Stromal cell of bone marrow (primary cell): Measurements from ENCODE around the gene EFL1.
A peak's percentile ranks its signal among the peaks of the same experiment; 100 is the strongest.
"Not testable (repeated sequence)": the region's sequence is repeated elsewhere in the genome, so short reads cannot be mapped to it uniquely, and the experiment has no call there.

Source experiments
- DNase-seq: peaks from one replicate; pipeline ENCODE4 v3.0.0-alpha.2; 2012; ENCODE audit warnings: low read depth

The EFL1 gene

DNA sequence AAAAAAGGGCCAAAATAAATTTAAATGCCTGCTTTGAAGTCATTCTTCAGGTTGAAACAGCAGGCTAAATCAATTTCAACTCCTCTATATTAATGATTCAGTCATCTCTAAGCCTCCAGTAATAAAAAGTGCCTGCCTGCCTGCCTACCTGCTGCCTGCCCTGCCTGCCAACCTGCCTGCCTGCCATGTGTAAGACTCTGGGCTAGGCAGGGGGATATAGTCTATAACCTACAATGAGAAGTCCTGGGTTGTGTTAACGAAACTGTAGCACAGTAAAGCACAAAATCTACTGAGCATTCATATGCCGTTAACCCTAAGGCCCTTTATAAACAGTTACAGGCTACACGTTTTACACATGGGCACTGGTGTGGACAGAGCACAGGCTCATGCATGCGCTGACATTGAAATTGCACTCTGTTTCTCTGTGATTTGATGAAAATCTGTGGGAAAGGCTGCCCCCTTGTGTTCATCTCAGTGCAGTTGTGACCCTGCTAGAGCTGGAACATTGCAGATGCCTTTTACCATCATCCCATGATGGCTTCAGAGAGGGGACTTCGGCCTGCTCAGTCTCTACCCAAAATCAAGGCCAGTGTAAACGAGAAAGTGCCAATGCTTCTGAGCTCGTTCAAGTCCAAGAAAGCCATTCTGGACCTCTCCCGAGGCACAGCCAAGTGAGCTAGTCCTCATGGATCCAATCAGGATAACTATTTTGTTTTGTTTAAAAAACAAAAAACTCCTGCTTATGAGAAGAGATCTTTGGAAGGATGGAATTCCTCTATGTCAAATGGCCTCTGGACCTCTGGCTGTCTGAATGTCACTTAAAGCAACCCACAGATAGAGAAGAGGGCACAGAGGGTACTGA is 64.6 kb downstream of the EFL1 start:
- DNase-seq = peak; percentile 63

DNA sequence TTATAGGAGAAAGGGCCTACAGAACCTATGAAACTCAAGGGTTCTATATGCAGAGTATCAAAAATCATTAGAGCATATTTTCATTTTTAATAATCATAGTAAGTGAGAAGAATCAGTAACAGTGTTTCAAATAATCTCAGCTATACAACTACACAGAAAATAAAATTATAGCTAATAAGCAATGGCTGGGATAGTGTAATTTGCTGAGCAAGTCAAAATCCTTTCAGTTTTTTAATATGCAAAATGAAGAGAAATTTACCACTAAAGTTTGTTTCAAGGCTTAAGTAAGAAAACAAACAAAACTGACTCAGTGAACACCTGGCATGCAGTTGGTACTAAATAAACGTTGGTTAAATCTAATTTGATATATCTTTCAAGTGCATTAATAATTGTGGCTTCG is 66.2 kb downstream of the EFL1 start:
- DNase-seq = no peak

DNA sequence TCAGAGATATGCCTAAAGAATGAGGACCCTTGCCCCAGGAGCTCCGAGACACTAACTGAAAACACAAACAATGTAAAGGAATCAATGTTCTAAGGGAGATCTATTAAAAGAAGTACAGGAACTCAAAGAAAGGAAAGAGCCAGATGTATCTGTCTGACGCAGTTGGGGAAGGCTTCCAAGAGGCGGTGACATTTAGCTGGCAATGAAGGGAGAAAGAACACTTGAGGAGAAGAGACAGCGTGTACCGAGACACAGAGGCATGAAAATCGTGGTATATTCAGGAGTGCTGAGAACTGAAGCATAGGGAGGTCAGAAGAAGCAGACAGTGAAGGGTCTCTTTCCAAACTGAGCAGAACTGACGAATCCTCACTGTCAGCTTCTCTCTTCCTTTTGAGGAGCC is 66.7 kb downstream of the EFL1 start:
- not testable (repeated sequence) for DNase-seq

DNA sequence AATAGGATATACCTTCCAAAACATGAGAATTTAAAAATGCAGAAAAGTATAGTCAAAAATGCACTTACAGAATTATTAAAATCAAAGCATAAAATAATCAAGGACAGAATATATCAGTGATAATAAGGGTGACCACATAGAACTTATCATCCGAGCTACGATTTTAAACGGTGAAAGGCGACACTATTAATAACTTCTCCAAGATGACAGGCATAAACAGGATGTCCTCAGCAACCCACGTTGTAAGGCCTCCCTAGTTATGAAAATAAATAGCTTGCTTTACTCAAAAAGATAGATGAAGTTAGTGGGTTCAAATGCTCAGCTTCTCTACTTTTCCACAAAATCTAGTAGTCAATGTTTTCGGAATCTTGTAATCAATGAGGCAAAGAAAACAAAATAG is 68.0 kb downstream of the EFL1 start:
- not testable (repeated sequence) for DNase-seq

DNA sequence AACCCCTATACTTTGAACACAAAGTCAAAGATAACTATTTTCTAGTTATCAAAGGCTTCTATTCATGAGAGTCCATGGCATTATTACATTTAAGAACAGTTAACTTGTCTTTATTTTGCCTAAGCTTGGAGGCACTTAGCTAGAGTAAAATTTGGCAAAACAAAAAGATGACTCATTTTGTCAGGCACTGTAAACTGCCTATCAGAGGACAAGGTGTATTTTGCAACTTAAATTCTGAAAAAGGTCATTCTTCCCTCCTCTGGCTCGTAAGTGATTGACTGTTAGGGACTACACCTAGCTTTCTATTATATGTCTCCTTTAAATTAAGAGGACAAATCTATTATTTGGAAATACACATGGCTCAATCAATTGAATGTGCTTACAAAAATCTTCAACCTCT is 69.1 kb downstream of the EFL1 start:
- DNase-seq = not testable (repeated sequence)

DNA sequence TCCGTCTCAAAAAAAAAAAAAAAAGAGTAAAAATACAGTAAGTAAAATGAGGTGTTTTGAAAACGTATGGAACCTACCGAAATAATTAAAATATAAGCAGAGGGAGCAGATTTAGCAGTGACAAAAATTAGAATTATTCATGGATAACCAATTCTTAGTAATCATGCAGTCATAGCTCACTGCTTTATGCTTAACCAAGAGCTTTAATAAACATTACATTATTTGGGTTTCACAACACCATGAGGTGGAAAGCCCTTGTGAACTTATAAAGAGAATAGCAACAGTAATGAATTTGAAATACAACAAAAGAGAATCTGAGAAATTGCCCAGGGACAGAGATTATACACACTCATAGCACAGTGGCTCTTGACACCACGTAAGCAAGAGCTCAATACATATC is 70.1 kb downstream of the EFL1 start:
- not testable (repeated sequence) for DNase-seq

DNA sequence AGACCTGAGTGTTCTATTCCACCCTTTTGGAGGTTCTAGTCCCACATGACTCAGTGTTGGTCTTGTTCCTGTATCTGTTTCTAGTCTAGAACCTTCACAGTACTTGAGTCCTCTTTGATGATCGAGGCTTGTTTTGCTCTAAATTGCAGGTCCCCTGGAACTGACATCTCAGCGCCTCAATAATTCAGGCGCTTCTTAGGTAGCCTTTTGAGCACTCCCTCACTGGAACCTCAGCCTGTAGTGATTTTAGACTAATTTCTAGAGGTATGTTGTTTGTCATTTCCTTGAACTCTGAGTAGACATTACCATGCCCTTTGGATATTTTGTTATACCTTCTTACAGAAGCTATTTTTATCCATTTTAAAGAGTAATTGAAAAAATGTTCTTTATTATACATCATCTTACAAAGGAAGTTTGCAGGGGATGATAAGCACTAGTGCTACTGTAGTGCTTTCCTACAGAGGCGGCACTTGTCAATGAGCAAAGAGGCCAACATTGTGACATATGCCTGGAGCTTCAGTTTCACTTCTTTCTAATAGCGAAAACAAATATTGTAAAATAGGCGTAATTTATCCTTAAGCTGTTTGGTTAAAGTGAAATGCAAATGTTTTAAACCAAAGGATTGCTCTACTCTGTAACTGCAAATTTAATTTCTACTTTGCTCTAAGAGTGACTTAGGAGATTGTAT is 75.7 kb downstream of the EFL1 start:
- DNase-seq = no peak

DNA sequence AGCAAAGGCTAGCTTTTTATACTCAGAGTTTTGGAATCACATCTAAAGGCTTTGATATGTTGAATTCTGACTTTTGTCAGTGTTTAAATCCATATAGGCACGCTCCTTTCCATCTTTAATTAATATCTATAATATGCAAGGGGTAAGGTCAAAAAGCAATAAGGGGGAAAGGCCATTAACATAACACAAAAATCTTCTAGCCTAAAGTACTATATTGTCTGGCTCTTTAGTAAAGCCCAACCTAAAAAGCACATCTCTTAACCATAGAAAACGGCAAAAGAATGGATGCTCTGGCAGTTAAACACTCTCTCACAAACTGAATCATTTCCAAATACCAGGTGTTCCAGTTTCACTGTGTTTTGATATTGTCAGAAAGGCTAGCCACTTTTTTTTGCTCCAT is 76.4 kb downstream of the EFL1 start:
- no peak for DNase-seq

DNA sequence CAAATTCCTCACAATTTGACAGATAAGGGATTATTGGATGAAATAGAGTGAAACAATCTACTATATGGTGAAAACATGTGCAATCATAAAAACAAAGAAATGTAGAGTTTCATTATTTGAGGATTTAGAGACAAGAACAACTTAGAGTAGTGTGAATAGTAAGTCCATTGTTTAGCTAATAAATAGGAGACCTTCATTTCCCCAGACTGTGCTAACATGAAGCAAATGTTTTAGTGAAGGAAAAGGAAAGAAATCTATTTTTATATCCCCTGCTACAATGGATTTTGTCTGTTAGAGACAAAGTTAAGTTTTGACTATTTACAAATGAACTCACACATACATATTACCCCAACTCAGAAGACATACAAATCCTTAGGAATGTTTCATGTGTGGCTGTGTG is 77.8 kb downstream of the EFL1 start:
- DNase-seq = no peak

DNA sequence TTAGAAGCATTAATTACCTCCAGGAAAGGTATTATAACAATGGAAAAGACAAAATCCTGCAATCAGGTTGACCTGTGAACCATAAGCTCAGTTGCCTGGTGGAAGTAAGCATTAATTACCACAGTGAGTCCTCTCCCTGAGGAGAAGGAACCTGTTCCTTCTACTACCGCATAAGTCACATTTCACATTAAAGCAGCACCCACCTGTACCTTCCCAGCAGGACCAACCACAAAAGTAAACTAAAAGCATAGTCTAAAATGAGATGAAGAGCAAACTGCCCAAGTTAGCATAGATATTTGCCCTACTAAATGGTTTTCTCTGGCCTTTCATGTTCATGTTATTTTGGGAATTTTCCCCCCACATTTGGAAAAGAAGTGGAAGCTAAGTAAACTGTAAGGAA is 78.2 kb downstream of the EFL1 start:
- no peak for DNase-seq

DNA sequence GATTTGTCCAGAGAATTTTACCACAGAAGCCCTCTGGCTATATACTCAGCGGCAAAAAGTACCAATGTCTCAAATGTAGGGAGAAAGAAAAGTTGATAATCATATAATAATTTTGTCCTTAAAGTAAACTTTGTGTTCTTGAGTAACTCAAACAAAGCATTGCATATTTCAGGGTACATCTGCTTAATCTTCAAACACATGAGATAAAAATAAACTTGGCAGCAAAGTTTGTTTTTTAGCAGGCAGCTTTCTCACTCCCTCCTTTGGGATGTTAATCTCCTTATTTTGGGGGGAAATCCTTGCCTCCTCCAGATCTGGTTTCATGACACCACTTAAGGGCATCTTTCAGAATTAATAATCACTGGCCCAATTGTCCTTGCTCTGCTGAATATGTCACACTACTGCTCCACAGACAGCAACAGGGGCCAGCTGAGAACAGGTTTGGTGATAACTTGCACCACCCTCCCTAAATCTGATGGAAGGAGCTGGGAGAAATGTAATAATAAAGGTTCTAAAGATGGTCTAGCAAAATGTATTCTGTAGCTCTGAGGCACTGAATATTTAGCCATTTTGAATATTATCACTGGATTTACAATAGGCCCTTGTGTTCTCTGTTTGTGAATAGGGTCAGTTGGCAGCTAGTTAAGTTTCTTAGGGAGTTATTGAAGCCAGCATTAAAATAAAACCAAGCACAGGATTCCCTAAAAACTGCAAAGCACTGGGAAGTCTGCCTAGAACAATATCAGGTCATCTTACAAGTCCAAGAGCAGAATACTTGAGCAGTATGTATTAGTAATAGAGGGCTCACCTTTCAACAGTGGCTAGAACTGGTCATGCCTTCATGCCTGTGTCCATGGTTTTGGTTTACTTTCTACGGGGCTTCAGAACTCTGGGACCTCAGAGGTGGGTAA is 79.2 kb downstream of the EFL1 start:
- DNase-seq = peak; percentile 85

DNA sequence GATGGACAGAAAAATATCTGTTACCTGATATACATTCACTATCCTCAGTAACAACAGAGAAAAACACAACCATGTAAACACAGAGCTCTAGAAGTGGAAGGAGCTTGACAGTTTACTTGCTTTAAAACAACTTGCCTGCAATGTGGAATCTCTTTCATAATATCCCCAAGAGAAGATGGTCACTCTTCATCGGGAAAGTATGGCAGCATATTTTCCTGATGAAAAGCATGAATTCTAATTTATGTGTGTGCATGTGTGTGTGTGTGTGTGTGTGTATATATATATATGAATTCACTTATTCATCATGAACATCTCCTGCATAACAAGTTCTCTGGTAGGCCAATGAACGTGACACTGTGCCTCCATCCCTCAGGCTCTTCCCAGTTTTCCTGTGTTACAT is 81.2 kb downstream of the EFL1 start:
- DNase-seq = no peak

DNA sequence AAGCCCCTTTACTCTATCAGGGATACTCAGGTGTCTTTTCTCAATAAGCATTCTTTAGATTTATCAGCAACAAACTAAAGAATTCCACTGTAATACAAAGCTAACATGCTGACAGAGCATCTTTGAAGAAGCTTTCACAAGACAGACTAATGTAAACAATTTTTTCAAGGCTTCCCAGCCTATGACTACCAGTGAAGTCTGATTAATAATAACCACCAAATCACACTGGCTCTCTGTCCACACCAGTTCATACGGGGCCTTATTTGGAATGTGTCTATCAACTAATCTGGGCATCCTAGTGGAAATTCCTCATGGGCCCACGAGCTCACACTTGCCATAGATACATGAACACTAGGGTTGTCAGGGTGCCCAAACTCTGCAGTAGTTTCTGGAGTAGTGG is 84.5 kb downstream of the EFL1 start:
- DNase-seq = peak; percentile 42

DNA sequence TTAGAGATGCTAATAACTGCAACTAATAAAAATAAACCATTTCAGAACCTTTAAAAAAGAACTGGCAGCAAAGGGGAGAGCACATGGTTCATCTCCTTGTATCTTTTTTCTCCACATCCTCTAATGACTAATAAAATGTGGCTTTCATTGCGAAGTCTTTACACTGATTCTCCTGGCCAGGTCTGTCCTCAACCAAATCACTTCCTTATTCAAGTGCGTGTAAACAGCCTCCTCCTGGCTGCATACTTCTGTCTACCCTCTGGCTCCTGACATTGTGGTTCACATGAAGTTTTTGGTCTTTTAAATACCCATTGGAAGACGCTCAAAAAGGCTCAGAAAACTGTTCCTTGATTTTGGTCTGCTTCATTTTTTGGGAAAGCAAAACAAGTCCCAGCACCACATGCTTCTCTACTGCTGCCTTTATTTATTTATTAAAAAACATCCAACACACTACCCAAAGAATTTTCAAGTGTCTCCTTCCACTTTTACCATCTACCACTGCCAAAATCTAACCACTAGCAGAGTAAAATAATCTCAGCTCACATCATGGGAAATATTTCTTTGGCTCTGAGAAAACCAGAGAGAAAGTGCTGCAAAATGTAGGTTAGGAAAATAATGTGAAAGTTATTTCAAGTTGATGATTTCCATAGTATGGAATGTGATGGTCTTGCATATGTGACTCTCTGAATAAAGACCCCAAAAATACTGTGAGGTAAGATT is 85.1 kb downstream of the EFL1 start:
- DNase-seq = peak; percentile 31

DNA sequence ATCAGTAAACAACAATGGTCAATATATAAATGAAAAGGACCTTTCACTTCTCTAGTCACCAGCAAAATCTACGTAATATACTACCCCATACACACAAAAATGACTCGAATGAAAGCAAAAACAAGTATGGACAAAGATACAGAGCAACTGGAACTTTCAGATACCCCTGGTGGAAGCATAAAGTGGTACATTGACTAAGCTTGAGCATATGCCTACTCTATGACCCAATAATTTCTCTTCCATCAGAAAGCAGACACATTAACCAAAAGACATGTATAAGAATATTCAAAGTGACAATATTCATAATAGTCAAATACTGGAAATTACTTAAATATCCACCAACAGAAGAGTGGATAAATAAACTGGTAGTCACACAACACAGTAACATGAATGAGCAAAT is 86.0 kb downstream of the EFL1 start:
- no peak for DNase-seq

DNA sequence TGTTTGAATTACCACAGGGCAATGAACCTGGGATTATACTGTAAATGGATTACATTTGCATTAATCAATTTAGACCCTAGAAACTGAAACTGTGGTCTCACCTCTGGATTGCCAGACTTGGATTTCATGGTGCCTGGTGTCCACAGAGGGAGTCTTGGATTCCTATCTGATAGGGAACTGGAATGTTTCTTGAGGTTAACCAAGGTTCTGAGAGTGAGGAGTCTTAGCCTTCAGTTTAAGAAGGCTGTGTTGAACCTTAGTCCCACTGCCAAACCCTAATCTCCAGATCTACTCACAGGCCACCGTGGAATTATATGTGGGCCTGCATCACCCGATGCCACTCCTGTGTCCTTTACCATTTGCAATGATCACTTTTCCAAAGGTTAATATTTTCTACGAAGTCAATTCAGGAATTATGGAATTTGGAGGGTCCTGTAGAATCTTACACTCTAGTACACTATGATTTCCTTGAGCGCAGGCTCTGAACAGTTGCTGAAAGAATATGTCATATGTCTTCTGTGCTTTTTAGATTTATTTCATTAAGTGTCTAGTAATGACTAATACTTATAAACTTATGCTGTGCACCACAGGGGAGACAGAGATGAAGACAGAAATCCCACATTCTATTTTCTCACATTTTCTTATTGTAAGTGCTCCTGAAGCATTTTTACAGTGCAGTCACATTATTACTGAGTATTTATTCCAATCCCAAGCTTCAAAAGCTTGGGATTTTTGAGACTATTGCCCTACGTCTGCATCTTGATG is 87.9 kb downstream of the EFL1 start:
- no peak for DNase-seq

DNA sequence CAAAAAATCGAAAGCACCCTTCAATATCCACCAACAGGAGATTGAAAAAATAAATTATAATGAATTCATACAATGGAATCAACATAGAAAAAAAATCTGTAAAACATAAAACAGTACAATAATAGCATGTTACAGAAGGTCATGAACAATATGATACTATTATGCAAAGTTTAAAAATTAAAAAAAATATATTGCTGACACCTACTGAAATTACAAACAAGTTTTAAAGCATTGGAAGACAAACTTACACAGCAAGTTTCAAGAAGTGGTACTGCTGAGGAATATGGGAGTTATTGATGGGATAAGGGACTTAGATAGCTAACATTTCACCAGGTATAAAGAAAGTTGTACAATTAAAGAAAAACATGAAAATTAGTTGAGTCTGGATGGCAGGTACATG is 89.4 kb downstream of the EFL1 start:
- no peak for DNase-seq

DNA sequence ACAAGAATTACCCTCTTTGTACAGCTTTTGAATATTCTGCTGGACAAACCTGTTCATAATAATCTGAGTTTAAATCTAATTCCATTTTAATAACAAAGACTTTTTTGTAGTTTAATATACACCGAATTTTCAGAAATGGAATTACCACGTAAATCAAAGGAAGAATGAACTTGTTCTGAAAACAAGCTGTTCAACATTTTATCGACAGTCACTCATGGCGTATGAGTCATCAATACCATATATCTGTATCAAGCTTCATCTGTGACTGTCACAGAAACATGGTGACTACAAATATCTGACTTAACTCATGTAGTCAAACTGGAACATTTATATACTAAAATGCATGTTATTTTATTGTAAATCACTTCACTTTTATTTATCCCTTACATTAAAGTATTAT is 90.0 kb downstream of the EFL1 start:
- DNase-seq = no peak

DNA sequence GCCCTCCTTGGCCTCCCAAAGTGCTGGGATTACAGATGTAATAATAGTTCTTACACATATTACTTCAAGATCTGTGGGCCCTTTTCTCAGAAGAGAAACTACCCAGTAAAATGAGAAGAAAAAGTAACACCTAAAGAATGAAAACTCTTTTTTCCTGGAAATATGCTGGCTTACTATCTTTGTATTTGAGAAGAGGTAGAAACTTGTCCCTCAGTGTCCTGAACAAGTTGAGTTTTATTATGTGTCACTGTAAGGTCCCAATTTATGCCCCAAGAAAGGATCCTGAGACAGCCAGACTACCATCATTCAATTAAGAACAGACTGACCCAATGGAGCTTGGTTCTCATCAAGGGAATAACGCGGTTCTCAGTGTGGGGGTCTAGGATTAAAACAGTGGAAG is 93.8 kb downstream of the EFL1 start:
- no peak for DNase-seq

DNA sequence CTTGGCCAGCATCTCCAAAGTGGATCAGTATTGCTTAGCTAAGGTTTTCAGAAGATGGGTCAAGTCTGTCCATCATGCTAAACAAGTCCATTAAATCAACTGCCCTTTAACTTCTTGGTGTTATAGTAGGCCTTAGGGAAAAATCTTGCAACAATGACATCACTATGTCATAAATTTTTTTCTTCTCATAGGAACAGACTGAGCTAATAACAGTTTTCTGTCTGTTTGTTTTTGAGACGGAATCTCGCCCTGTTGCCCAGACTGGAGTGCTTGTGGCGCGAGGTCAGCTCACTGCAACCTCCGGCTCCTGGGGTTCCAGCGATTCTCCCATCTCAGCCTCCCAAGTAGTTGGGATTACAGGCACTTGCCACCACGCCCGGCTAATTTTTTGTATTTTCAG is 94.2 kb downstream of the EFL1 start:
- no peak for DNase-seq

DNA sequence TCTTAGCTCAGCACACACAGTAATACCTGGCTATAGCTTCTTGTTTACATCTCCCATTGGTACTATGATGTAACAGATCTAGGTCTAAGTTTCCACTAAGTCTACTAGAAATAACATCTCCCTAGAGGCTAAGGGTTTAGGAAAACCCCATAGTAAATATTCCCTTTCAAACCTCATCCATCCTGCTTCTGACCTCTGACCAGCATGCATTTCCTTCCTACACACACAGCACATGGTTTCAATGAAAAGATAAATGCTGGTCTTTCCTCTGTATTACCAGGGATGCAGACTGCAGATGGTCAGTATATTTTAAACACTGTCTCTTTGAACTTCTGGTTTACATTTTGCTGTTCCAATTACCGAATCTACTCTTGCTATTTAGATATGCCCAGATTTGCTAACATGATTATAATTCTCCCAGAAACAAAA is 96.6 kb downstream of the EFL1 start:
- no peak for DNase-seq
